HepG2 (cell line): ENCODE data around the gene TLCD1. TPM values are rescaled to one million over a fixed set of nuclear protein-coding genes. Genes with fewer than 3 reads are reported as not detected.

Experiments
- ATAC-seq: fragments of 200-7000 bp; cut with Tn5 transposase; 3 replicates; pipeline ENCODE4 v1.9.1; 2020; ENCODE audit warnings: mild to moderate bottlenecking, moderate library complexity
- BruUV-seq: library from RNA; stranded (reverse); fragments of 400-500 nt; replicated peaks from 2 replicates; lab custom pipeline; 2021; lab: Mats Ljungman, UMichigan
- CTCF ChIA-PET: fragments of 300-600 bp; formaldehyde crosslinking; extraction: SDS; loops from one replicate; lab custom pipeline; 2021; ENCODE audit warnings: low total read pairs, inconsistent platforms, low intra/inter-chr PET ratio; lab: Yijun Ruan, JAX
- POLR2A ChIA-PET: fragments of 350-600 bp; sonication (Branson Sonifier 250); formaldehyde crosslinking; loops from one replicate; lab custom pipeline; 2020; ENCODE audit warnings: antibody characterized with exemption, inconsistent platforms; lab: Yijun Ruan, JAX
- DNase-seq: peaks from one replicate; pipeline ENCODE4 v3.0.0-alpha.2; 2015; ENCODE audit warnings: low spot score
- FAIRE-seq: peaks from 3 replicates; lab custom pipeline; 2011; peaks lifted over from hg19 to GRCh38; lab: Jason Lieb, UNC
- H2AFZ ChIP-seq: one replicate; pipeline ENCODE4 v1.6.1; 2011; ENCODE audit warnings: low read length, inconsistent platforms
- H3K27ac ChIP-seq: fragments of 300-600 bp; 3 replicates; pipeline ENCODE4 v1.8.0; 2011; ENCODE audit warnings: mixed run types, mild to moderate bottlenecking, mixed read lengths, low read length, inconsistent platforms; ENCODE audit not compliant: insufficient read depth; ENCODE audit errors: extremely low read length
- H3K27me3 ChIP-seq, 2 experiments: fragments of 200-600 bp in 1 of 2; 2 replicates in 1 of 2; 3 replicates in 1 of 2; pipeline versions ENCODE4 v1.6.0 to v1.8.0; 2011; ENCODE audit warnings: low read length in 2 of 2, mild to moderate bottlenecking in 2 of 2, moderate library complexity in 2 of 2, inconsistent platforms in 1 of 2; ENCODE audit not compliant: insufficient read depth in 2 of 2, control insufficient read depth in 1 of 2
- H3K36me3 ChIP-seq, 2 experiments: fragments of 200-600 bp in 1 of 2; replicated peaks in 1 of 2; 2 replicates in 1 of 2; 3 replicates in 1 of 2; pipeline versions ENCODE4 v1.5.1 to v1.8.0; 2011; ENCODE audit warnings: low read length in 2 of 2, inconsistent platforms in 1 of 2; ENCODE audit not compliant: insufficient read depth in 2 of 2, control insufficient read depth in 1 of 2
- H3K4me1 ChIP-seq: 2 replicates; pipeline ENCODE4 v1.5.1; 2012; ENCODE audit warnings: low read length, inconsistent platforms; ENCODE audit not compliant: insufficient read depth
- H3K4me2 ChIP-seq: 2 replicates; pipeline ENCODE4 v1.6.0; 2011; ENCODE audit warnings: low read depth, low read length, inconsistent platforms
- H3K4me3 ChIP-seq, 3 experiments: fragments of 200-600 bp in 1 of 3; sonication (generic), shearing (Covaris generic) in 1 of 3; replicated peaks in 1 of 3; 2 replicates each; pipeline ENCODE4 v1.5.1; 2011 to 2016; ENCODE audit warnings: low read length in 3 of 3, inconsistent platforms in 2 of 3, low read depth in 2 of 3, mild to moderate bottlenecking in 2 of 3, control low read depth in 1 of 3, mixed read lengths in 1 of 3; ENCODE audit not compliant: insufficient read depth in 1 of 3
- H3K79me2 ChIP-seq: one replicate; pipeline ENCODE4 v1.6.1; 2011; ENCODE audit warnings: low read length, inconsistent platforms; ENCODE audit not compliant: insufficient read depth
- H3K9ac ChIP-seq: 2 replicates; pipeline ENCODE4 v1.6.0; 2011; ENCODE audit warnings: mild to moderate bottlenecking, low read depth, low read length, inconsistent platforms; ENCODE audit not compliant: insufficient read depth
- H3K9me3 ChIP-seq: 2 replicates; pipeline ENCODE4 v1.5.1; 2012; ENCODE audit warnings: mild to moderate bottlenecking, low read length
- H4K20me1 ChIP-seq: 2 replicates; pipeline ENCODE4 v1.6.0; 2011; ENCODE audit warnings: inconsistent platforms, mild to moderate bottlenecking, low read length, moderate library complexity; ENCODE audit not compliant: insufficient read depth
- ARNTL ChIP-seq: sonication (generic); formaldehyde crosslinking; IDR thresholded peaks from 2 replicates; pipeline ENCODE4 v1.4.0; 2020; ENCODE audit warnings: mild to moderate bottlenecking, missing genetic modification reagents
- CAMTA2 ChIP-seq: sonication (generic); formaldehyde crosslinking; IDR thresholded peaks from 2 replicates; pipeline ENCODE4 v1.4.0; 2020; ENCODE audit warnings: mild to moderate bottlenecking, missing genetic modification reagents, borderline replicate concordance
- HNF4A ChIP-seq: sonication (generic); formaldehyde crosslinking; IDR thresholded peaks from 2 replicates; pipeline ENCODE4 v1.4.0; 2020; ENCODE audit warnings: missing genetic modification reagents
- KDM3A ChIP-seq: IDR thresholded peaks from 2 replicates; pipeline ENCODE4 v1.6.1; 2018; ENCODE audit warnings: low read depth, missing compliant biosample characterization
- MNT ChIP-seq: fragments of 450-650 bp; IDR thresholded peaks from 2 replicates; pipeline ENCODE4 v1.6.1; 2016
- ONECUT2 ChIP-seq: sonication (generic); formaldehyde crosslinking; IDR thresholded peaks from 2 replicates; pipeline ENCODE4 v1.4.0; 2020; ENCODE audit warnings: missing genetic modification reagents
- POGZ ChIP-seq: sonication (generic); formaldehyde crosslinking; IDR thresholded peaks from 2 replicates; pipeline ENCODE4 v1.4.0; 2020; ENCODE audit warnings: mild to moderate bottlenecking, missing genetic modification reagents
- RFX3 ChIP-seq: IDR thresholded peaks from 2 replicates; pipeline ENCODE4 v1.6.1; 2016; ENCODE audit warnings: missing biosample characterization, missing genetic modification reagents
- RXRB ChIP-seq: IDR thresholded peaks from 2 replicates; pipeline ENCODE4 v1.6.1; 2016; ENCODE audit warnings: borderline replicate concordance, missing genetic modification reagents, missing compliant biosample characterization
- TERF1 ChIP-seq: sonication (generic); formaldehyde crosslinking; IDR thresholded peaks from 2 replicates; pipeline ENCODE4 v1.8.0; 2022; ENCODE audit warnings: mild to moderate bottlenecking, missing genetic modification reagents, moderate library complexity
- THYN1 ChIP-seq: sonication (generic); formaldehyde crosslinking; IDR thresholded peaks from 2 replicates; pipeline ENCODE4 v1.8.1; 2023; ENCODE audit warnings: low read depth, mild to moderate bottlenecking, moderate library complexity, missing genetic modification reagents, borderline replicate concordance
- ZNF232 ChIP-seq: sonication (generic); formaldehyde crosslinking; IDR thresholded peaks from 2 replicates; pipeline ENCODE4 v1.4.0; 2020; ENCODE audit warnings: missing genetic modification reagents, borderline replicate concordance
- ZNF672 ChIP-seq: sonication (generic); formaldehyde crosslinking; IDR thresholded peaks from 2 replicates; pipeline ENCODE4 v1.8.1; 2022; ENCODE audit warnings: missing genetic modification reagents
- WGBS: methylation state at CpG from one replicate; pipeline ENCODE4 v1.1.6; 2017; ENCODE audit warnings: low lambda C conversion rate; 5-methylcytosine and 5-hydroxymethylcytosine counted together
- in situ Hi-C: cut with HindIII; loops from 2 replicates; pipeline ENCODE4 v1.10.0; 2017; ENCODE audit warnings: low pct_unique_long_range_greater_than_20kb; ENCODE audit not compliant: extremely low pct_ligation_motif_present
- intact Hi-C: fragments of 100-400 bp; cut with micrococcal nuclease; formaldehyde crosslinking; loops from one replicate; pipeline ENCODE4 v1.10.0; 2022; ENCODE audit not compliant: unreplicated experiment
- polyA plus RNA-seq, 8 experiments: library from polyadenylated mRNA; depleted of rRNA in 3 of 8; stranded (reverse) in 7 of 8; unstranded in 1 of 8; fragments of >200 nt; fragmentation: Illumina TruSeq in 4 of 8; extraction: Trizol in 4 of 8; gene quantifications; 2 replicates each; pipeline versions ENCODE4 v1.2.1 to v1.2.3, GENCODE V29; 2011 to 2016; ENCODE audit warnings: low read depth in 4 of 8, missing spikeins in 1 of 8, mixed read lengths in 1 of 8; ENCODE audit not compliant: insufficient read depth in 1 of 8
- total RNA-seq, 5 experiments: library from RNA; depleted of rRNA; stranded (reverse); fragments of >200 nt; fragmentation: Illumina TruSeq; extraction: Trizol; gene quantifications; 2 replicates each; pipeline ENCODE4 v1.2.3, GENCODE V29; 2016; ENCODE audit warnings: low read depth in 1 of 5

The TLCD1 gene
- total and polyA plus RNA-seq, 2 of the 13 experiments (the other 11 are each of a cell fraction or from before 2014, with no cell fraction given): 14.9 to 19.6 TPM

GRCh38 chr17:28735242-28735722 is 9.2 kb upstream of the TLCD1 start:
- DNase-seq (no peak), ATAC-seq (peak; percentile 24; the same call in 2 of the 3 replicates), FAIRE-seq (no peak)
- no CpG with 5 or more reads among the region's 5 CpGs for WGBS
- Histone ChIP-seq H3K4me3 (no peak overlapping the region), H3K27me3 (no peaks in the 10 kb centered on the region), H3K79me2 (no peaks in the 10 kb centered on the region), H3K4me1 (no peaks in the 10 kb centered on the region), H3K4me2 (no peak overlapping the region), H3K9me3 (no peaks in the 10 kb centered on the region), H3K9ac (no peak overlapping the region), H4K20me1 (no peaks in the 10 kb centered on the region), H3K36me3 (peaks cover 0 to 11% of the 10 kb centered on the region in 2 experiments; a peak in 2 of 5 replicates), H2AFZ (no peak overlapping the region), H3K27ac (no peak overlapping the region)
- intact Hi-C loops: no loop called here
- POLR2A ChIA-PET: interaction anchor here (0.6 to 1.5 kb wide), 2 partner anchors 8 to 16 kb away, joined by 4 to 5 read pairs; partner anchors contain the start of gene RPL23A
- CTCF ChIA-PET: no interaction called here
- TF ChIP-seq MNT (no peak), POGZ (CRISPR knock-in tag) (no peak), ZNF232 (CRISPR knock-in tag) (no peak), HNF4A (CRISPR knock-in tag) (no peak), THYN1 (CRISPR knock-in tag) (no peak), ZNF672 (CRISPR knock-in tag) (no peak), KDM3A (no peak), ONECUT2 (CRISPR knock-in tag) (no peak), RFX3 (no peak), RXRB (no peak), ARNTL (CRISPR knock-in tag) (no peak), TERF1 (no peak), CAMTA2 (CRISPR knock-in tag) (no peak)
- in situ Hi-C loops: loop anchor here (25.0 kb wide), 1 partner anchor 377 kb away; no protein-coding TSS in a partner anchor
- BruUV-seq: no TSS peak
